K562 (cell line): ENCODE data around the gene TCFL5. TPM values are rescaled to one million over a fixed set of nuclear protein-coding genes. Genes with fewer than 3 reads are reported as not detected.

Source experiments
- ARID1B ChIP-seq: fragments of 450-650 bp; IDR thresholded peaks from 2 replicates; pipeline ENCODE4 v1.6.1; 2016; ENCODE audit warnings: antibody characterized with exemption, mild to moderate bottlenecking, inconsistent platforms
- MTA3 ChIP-seq: fragments of 450-650 bp; formaldehyde crosslinking; IDR thresholded peaks from 2 replicates; pipeline ENCODE4 v1.6.1; 2017; ENCODE audit warnings: mild to moderate bottlenecking, borderline replicate concordance
- NELFE ChIP-seq: IDR thresholded peaks from 2 replicates; pipeline ENCODE4 v1.6.1; 2011; ENCODE audit warnings: mild to moderate bottlenecking; ENCODE audit not compliant: insufficient read depth, insufficient read length
- NR1H2 ChIP-seq: sonication (generic); formaldehyde crosslinking; IDR thresholded peaks from 2 replicates; pipeline ENCODE4 v1.4.0; 2020; ENCODE audit warnings: mild to moderate bottlenecking, missing genetic modification reagents
- ZFP1 ChIP-seq: fragments of 450-650 bp; formaldehyde crosslinking; IDR thresholded peaks from 2 replicates; pipeline ENCODE4 v1.4.0; 2020; ENCODE audit warnings: mild to moderate bottlenecking, mixed read lengths
- ZNF436 ChIP-seq: fragments of 250-450, 450-650 bp; sonication (Bioruptor Pico); formaldehyde crosslinking; IDR thresholded peaks from 2 replicates; pipeline ENCODE4 v1.7.0; 2020; ENCODE audit warnings: mild to moderate bottlenecking
- polyA plus RNA-seq, 8 experiments: library from polyadenylated mRNA; depleted of rRNA in 4 of 8; stranded (reverse) in 5 of 8; unstranded in 3 of 8; fragments of >200 nt; fragmentation: Nextera tagmentation in 2 of 8; fragmentation: Illumina TruSeq in 1 of 8; extraction: Ambion mirVana in 2 of 8; extraction: Trizol in 1 of 8; gene quantifications; 2 replicates each; pipeline versions ENCODE4 v1.2.1 to v1.2.3, GENCODE V29; 2011 to 2014; ENCODE audit warnings: inconsistent platforms in 1 of 8, missing spikeins in 1 of 8
- total RNA-seq, 7 experiments: library from RNA; depleted of rRNA in 6 of 7; stranded (reverse); fragments of >200 nt in 6 of 7; fragmentation: Illumina TruSeq in 2 of 7; extraction: Trizol in 2 of 7; gene quantifications; 2 replicates each; pipeline versions ENCODE4 v1.2.1 to v1.2.3, GENCODE V29; 2011 to 2021; ENCODE audit warnings: low replicate concordance in 1 of 7
- TF ChIP-seq, protein P1 (sequence below): fragments of 450-650 bp; formaldehyde crosslinking; IDR thresholded peaks from 2 replicates; pipeline ENCODE4 v1.4.0; 2020; ENCODE audit warnings: mild to moderate bottlenecking, moderate library complexity
- TF ChIP-seq, protein P2 (sequence below): fragments of 450-650 bp; formaldehyde crosslinking; conservative IDR thresholded peaks from 2 replicates; pipeline ENCODE4 v1.4.0; 2022; ENCODE audit warnings: mild to moderate bottlenecking, missing genetic modification characterization

The TCFL5 gene
- total and polyA plus RNA-seq, 9 of the 15 experiments (the other 6 are each of a cell fraction or from before 2014, with no cell fraction given) = 1.00 to 12.6 (median 9.1) TPM

DNA sequence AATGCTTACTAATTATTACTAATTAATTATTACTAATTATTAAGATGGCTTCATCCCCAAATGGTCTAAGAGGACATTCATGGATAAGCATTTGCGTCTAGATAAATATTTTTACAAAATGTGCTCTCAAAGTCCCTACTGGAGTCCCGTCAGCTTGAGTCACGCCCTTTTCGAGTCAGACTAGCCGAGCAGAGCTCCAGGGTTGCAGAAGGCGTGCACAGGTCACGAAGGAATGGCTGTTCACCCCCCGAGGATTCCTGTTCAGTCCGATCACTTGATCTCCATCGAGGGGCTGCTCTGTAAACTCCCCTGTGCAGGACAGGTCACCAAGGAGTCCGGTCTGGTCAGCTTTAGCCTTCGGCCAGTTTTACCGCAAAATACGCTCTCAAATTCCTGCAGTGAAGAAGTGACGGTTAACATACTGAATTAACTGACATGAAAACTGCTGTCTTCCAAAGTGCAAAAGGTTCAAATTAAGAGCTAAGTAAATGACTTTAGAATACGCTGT lies 19.9 kb downstream of the TCFL5 start (continued):
- TF ChIP-seq, protein P1, sequence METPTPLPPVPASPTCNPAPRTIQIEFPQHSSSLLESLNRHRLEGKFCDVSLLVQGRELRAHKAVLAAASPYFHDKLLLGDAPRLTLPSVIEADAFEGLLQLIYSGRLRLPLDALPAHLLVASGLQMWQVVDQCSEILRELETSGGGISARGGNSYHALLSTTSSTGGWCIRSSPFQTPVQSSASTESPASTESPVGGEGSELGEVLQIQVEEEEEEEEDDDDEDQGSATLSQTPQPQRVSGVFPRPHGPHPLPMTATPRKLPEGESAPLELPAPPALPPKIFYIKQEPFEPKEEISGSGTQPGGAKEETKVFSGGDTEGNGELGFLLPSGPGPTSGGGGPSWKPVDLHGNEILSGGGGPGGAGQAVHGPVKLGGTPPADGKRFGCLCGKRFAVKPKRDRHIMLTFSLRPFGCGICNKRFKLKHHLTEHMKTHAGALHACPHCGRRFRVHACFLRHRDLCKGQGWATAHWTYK = no peak
- no peak for TF ChIP-seq NR1H2
- TF ChIP-seq MTA3 = no peak
- TF ChIP-seq ZFP1 (CRISPR knock-in tag) = no peak
- TF ChIP-seq, protein P2, sequence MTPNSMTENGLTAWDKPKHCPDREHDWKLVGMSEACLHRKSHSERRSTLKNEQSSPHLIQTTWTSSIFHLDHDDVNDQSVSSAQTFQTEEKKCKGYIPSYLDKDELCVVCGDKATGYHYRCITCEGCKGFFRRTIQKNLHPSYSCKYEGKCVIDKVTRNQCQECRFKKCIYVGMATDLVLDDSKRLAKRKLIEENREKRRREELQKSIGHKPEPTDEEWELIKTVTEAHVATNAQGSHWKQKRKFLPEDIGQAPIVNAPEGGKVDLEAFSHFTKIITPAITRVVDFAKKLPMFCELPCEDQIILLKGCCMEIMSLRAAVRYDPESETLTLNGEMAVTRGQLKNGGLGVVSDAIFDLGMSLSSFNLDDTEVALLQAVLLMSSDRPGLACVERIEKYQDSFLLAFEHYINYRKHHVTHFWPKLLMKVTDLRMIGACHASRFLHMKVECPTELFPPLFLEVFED (CRISPR knock-in tag) = no peak
- TF ChIP-seq ZNF436 = no peak
- no peak for TF ChIP-seq NELFE
- TF ChIP-seq ARID1B = no peak
